Choroid plexus epithelial cell (primary cell): Measurements from ENCODE around the gene ITGA11.

Experiments used
- DNase-seq: peaks from one replicate; pipeline ENCODE4 v3.0.0-alpha.2; 2010; ENCODE audit warnings: low read depth
- H3K4me3 ChIP-seq: 2 replicates; pipeline ENCODE4 v1.5.1; 2011; ENCODE audit warnings: low read depth, mild to moderate bottlenecking, control low read depth, low read length, moderate library complexity
- TF ChIP-seq, protein P1 (sequence below): conservative IDR thresholded peaks from 2 replicates; pipeline ENCODE4 v1.5.1; 2011; ENCODE audit warnings: low read depth, mild to moderate bottlenecking, control low read depth, inconsistent platforms, low read length, moderate library complexity

ITGA11 gene

DNA sequence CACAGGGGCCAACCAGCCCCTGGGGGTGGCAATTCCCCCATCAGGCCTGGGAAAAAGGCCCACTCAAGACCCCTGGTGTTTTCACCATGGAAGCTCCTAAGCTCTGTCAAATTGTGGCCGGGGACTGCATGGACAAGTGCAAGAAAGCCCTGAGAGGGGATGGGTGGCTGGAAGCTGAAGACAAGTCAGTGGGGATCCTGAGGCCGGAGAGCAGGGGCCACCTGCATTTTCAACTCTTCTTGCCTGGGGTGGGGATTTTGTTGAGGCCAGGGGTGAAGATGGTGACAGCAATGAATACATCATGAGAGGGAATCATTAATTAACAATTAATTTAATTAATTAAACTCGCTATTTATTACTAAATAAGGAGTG, 120.5 kb downstream of the ITGA11 start:
- DNase-seq = no peak
- no peak overlapping the region for H3K4me3 ChIP-seq
- TF ChIP-seq, protein P1, sequence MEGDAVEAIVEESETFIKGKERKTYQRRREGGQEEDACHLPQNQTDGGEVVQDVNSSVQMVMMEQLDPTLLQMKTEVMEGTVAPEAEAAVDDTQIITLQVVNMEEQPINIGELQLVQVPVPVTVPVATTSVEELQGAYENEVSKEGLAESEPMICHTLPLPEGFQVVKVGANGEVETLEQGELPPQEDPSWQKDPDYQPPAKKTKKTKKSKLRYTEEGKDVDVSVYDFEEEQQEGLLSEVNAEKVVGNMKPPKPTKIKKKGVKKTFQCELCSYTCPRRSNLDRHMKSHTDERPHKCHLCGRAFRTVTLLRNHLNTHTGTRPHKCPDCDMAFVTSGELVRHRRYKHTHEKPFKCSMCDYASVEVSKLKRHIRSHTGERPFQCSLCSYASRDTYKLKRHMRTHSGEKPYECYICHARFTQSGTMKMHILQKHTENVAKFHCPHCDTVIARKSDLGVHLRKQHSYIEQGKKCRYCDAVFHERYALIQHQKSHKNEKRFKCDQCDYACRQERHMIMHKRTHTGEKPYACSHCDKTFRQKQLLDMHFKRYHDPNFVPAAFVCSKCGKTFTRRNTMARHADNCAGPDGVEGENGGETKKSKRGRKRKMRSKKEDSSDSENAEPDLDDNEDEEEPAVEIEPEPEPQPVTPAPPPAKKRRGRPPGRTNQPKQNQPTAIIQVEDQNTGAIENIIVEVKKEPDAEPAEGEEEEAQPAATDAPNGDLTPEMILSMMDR = no peak

DNA sequence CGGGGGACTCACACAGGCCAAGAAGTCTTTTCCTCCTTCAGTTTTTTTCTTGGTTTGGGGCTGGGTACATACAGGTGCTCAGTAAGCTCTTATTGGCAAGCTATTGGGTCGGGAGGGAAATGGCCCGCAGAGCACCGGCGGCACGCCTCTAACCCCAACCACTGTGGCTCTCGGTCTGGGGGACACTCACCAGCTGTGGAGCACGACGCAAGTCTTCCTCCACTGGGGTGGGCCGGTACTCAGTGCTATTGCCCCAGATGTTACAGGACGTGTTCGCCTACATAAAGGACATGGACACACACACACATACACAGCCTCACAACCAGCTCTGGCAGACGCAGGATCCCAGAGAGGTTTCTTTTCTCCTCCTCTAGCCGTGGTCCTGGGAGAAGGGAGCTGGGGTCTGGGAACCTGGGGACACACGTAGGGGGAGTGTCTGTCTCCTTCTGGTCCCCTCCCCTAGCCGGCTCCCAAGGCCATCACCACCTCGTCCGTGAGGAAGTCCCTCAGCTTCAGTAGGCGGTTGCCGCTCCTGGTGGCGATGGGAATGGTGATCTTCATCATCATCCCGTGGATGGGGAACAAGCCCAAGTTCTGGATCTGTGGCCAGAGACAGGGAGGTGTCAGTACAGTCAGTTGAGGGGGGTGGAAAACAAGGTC, 121.0 kb downstream of the ITGA11 start:
- TF ChIP-seq, protein P1 = no peak
- DNase-seq = no peak
- H3K4me3 ChIP-seq = no peak overlapping the region

DNA sequence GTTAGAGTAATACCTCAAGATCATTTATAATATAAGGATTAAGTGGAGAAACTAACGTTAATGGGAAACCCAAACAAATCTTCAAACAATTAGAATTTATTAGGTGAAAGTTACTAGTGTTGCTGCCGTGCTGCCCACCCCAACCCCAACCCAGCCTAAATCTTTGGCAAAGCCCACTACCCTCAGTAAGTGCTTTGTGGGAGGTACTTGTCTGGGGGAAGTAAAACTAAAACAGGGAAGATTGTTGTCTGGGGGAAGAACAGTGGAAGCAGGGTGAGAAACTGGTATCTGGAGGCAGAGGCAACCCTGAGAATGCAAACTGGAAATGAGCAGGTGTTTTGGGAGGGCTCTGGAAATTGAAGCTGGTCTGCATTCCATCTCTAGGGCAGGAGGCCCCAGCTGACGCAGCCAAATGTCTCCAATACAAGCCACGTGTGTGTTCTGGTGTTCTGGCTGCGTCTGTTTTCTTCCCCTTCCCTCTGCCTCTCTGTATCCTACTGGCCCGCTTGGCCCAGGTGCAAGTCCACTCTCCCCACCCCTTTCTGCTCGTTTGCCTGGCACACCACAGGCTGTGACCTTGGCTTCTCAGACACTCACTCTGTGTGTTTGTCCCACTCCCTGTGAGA, 121.7 kb downstream of the ITGA11 start:
- TF ChIP-seq, protein P1 = no peak
- DNase-seq = no peak
- H3K4me3 ChIP-seq = no peak overlapping the region

DNA sequence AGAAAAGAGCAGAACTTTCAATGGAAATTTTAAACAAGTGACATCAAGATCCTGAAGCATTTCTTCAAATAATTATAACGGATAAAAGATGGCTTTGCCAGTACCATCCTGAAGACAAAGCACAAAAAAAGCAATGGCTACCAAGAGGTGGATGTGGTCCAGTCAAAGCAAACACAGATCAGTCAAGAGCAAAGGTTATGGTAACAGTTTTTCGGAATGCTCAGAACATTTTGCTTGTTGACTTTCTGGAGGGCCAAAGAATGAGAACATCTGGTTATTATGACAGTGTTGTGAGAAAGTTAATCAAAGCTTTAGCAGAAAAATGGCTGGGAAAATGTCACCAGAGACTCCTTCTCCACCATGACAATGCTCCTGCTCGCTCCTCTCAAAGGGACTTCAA, 122.9 kb downstream of the ITGA11 start:
- H3K4me3 ChIP-seq = no peak overlapping the region
- TF ChIP-seq, protein P1 = no peak
- peak; percentile 82 for DNase-seq

DNA sequence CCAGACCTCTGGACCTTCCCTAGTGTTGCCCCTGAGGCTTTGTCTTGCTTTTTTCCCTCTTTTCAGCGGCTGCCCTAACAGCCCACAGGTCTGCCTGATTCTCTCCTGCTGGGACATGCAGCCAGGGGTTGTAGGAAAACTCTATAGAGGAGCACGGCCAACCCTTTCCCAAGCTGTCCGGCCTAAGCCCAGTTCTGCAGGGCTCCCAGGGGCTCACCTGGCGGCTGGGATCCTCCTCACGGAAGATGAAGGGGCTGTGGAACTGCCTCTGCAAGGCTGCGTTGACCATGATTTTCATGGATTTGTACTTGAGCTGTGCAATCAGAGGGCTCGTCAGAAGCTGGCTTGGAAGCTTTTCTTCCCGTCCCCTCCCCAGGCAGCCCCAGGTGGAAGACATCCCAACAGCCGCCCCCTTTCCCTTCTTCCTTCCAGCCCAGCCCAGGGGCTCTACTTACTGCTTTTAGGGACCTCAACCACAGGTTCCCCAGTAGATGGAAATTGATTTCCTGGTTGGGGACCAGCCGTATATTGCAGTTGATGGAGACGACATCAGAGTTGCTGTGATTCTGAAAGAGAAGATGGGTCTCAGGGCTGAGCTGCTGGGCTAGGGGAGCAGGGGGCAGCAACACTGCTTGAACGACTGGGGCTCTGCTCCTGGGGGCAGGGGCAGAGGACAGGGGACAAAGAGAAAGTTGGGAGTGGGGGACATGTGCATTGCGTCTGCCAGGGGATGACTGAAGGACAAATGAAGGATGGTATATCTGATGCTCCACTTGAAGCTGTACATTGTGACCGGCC, 124.6 kb downstream of the ITGA11 start:
- H3K4me3 ChIP-seq = no peak overlapping the region
- DNase-seq = no peak
- TF ChIP-seq, protein P1 = no peak

DNA sequence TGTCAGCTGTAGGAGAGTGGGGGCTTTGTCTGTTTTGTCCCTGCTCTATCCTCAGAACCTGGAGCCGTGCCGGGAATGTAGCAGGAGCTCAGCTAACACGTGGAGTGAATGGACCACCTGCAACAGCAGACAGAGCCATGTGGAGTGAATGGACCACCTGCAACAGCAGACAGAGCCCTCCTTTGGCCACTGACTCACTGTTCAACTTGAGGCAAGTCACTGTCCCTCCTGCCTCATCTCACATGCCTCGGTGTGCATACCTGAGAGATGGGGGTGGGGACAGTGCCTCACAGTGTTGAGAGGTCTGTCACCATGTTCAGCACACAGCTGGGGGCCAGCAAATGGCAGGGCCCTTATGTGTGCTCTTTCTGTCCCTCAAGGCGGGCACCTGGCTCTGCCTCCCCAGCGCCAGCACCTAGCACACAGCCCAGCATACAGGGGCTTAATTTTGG, 126.5 kb downstream of the ITGA11 start:
- DNase-seq = no peak
- no peak overlapping the region for H3K4me3 ChIP-seq
- TF ChIP-seq, protein P1 = no peak
